ENCODE data around the gene LYZ. TPM values are rescaled to one million over a fixed set of nuclear protein-coding genes. Genes with fewer than 3 reads are reported as not detected.

Gene LYZ
- not detected in 2 replicates for total RNA-seq

DNA sequence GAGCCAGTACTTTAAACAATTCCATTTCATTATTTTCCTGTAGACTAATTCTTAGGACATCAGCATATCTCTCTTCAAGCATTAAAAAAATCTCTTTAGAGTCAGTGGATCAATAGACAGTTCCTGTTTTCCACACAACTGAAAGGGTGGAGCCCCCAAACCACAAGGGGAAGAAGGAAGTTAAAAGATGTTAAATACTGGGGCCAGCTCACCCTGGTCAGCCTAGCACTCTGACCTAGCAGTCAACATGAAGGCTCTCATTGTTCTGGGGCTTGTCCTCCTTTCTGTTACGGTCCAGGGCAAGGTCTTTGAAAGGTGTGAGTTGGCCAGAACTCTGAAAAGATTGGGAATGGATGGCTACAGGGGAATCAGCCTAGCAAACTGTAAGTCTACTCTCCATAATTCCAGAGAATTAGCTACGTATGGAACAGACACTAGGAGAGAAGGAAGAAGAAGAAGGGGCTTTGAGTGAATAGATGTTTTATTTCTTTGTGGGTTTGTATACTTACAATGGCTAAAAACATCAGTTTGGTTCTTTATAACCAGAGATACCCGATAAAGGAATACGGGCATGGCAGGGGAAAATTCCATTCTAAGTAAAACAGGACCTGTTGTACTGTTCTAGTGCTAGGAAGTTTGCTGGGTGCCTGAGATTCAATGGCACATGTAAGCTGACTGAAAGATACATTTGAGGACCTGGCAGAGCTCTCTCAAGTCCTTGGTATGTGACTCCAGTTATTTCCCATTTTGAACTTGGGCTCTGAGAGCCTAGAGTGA lies at the start of gene LYZ:
LYZ (plus strand) TSS at position 220 of the 777 bp plus-strand sequence; CDS start at position 248, 28 bp downstream.

DNA sequence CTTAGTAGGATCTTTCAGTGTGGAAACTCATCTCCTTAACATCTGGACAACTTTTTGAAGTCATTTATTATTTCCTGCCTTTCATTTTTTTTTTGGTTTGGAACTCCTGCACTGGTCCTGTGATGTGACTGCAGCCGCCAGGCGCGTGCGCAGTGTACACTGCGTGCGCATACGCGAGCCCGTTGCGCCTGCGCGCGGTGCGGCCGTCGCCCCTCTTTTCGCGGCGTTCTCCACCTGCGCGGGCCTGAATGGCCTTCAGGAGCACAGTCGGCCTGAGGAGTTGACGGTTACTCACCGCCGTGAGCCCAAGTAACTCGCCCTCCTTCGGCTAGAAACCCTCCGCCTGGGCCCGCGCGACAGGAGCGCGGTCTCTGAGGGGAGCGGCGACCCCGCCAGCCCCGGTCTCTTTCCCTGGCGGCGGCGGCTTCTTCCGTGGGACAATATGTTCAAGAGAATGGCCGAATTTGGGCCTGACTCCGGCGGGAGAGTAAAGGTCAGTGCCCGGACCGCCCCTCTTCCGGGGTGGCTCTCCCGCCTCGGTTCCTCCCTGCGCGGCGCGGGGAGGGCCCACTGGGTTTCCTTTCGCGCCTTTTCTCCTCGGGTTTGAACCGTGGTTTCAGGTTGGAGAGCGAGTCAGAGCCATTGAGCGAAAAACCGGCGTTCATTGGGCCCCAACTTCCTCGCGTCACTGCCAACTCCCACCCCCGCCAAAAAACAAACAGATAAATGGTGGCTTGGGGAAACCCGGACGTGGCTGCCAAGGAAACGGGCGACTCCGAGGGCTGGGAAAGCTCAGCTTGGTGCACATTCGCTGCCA lies 11.6 kb downstream of the LYZ start, which contains the start of gene YEATS4:
YEATS4 (plus strand) TSS at position 213 of the 817 bp plus-strand sequence; CDS start at position 443, 230 bp downstream.

Other genes starting within 250 kb of the LYZ start
- 24.2 and 24.4 TPM in 2 replicates for gene CPSF6, start 108.8 kb upstream of the LYZ start, total RNA-seq
- gene YEATS4, start 11.4 kb downstream of the LYZ start, total RNA-seq = 47.3 and 96.8 TPM in 2 replicates
- gene FRS2, start 122.0 kb downstream of the LYZ start, total RNA-seq = 12.3 and 15.5 TPM in 2 replicates
- 220 and 228 TPM in 2 replicates for gene CCT2, start 237.1 kb downstream of the LYZ start, total RNA-seq

All from bronchus fibroblast of lung (primary cell).